KMS-11 (cell line): ENCODE results near the gene LCE1C.

Experiments used
- H2AFZ ChIP-seq: fragments of 200-600 bp; sonication (generic); 2 replicates; pipeline ENCODE4 v1.6.1; 2016; ENCODE audit warnings: antibody characterized with exemption, mixed run types, low read depth
- H3K27ac ChIP-seq: fragments of 200-600 bp; sonication (generic); 2 replicates; pipeline ENCODE4 v1.6.1; 2016; ENCODE audit warnings: mild to moderate bottlenecking, mixed run types
- H3K27me3 ChIP-seq: fragments of 200-600 bp; sonication (generic); 2 replicates; pipeline ENCODE4 v1.6.1; 2017; ENCODE audit warnings: mild to moderate bottlenecking, low read depth, mixed run types, moderate library complexity; ENCODE audit not compliant: insufficient read depth
- H3K36me3 ChIP-seq: fragments of 200-600 bp; sonication (generic); 2 replicates; pipeline ENCODE4 v1.6.1; 2017; ENCODE audit warnings: mild to moderate bottlenecking, mixed run types; ENCODE audit not compliant: insufficient read depth
- H3K4me1 ChIP-seq: fragments of 200-600 bp; sonication (generic); 2 replicates; pipeline ENCODE4 v1.6.1; 2016; ENCODE audit warnings: mild to moderate bottlenecking, low read depth, mixed run types; ENCODE audit not compliant: poor library complexity, severe bottlenecking
- H3K4me2 ChIP-seq: fragments of 200-600 bp; sonication (generic); 2 replicates; pipeline ENCODE4 v1.7.0; 2016; ENCODE audit warnings: mild to moderate bottlenecking, mixed run types
- H3K4me3 ChIP-seq: fragments of 200-600 bp; sonication (generic); IDR thresholded peaks from 2 replicates; pipeline ENCODE4 v1.6.1; 2017; ENCODE audit warnings: low read depth, low read length, mixed read lengths; ENCODE audit not compliant: insufficient read depth
- H3K79me2 ChIP-seq: fragments of 200-600 bp; sonication (generic); 2 replicates; pipeline ENCODE4 v1.6.1; 2016; ENCODE audit warnings: low read depth, mixed run types; ENCODE audit not compliant: insufficient read depth
- H3K9ac ChIP-seq: fragments of 200-600 bp; sonication (generic); 2 replicates; pipeline ENCODE4 v1.6.1; 2016; ENCODE audit warnings: mild to moderate bottlenecking, mixed run types
- H4K20me1 ChIP-seq: fragments of 200-600 bp; sonication (generic); 2 replicates; pipeline ENCODE4 v1.6.1; 2016; ENCODE audit warnings: mild to moderate bottlenecking, mixed run types; ENCODE audit not compliant: insufficient read depth
- CTCF ChIP-seq: fragments of 200-600 bp; sonication (generic); conservative IDR thresholded peaks from 2 replicates; pipeline ENCODE4 v1.6.1; 2017; ENCODE audit warnings: low read depth, mild to moderate bottlenecking, antibody characterized with exemption, low read length, moderate library complexity, mixed read lengths

LCE1C gene

GRCh38 chr1:152770411-152770810 is 36.0 kb downstream of the LCE1C start:
- Histone ChIP-seq H3K4me1 (no peaks in the 10 kb centered on the region), H3K79me2 (no peaks in the 10 kb centered on the region), H3K27me3 (no peaks in the 10 kb centered on the region), H3K4me3 (no peak overlapping the region), H2AFZ (no peak overlapping the region), H3K4me2 (no peak overlapping the region), H3K27ac (no peak overlapping the region), H3K36me3 (no peaks in the 10 kb centered on the region), H3K9ac (no peak overlapping the region), H4K20me1 (no peaks in the 10 kb centered on the region)
- no peak for TF ChIP-seq CTCF

GRCh38 chr1:152768847-152769533 is 37.5 kb downstream of the LCE1C start:
- no peak overlapping the region for H2AFZ ChIP-seq
- no peaks in the 10 kb centered on the region for H3K27me3 ChIP-seq
- H3K79me2 ChIP-seq, result no peaks in the 10 kb centered on the region
- no peak overlapping the region for H3K4me2 ChIP-seq
- no peak overlapping the region for H3K9ac ChIP-seq
- no peaks in the 10 kb centered on the region for H3K36me3 ChIP-seq
- H3K4me1 ChIP-seq, result no peaks in the 10 kb centered on the region
- no peak overlapping the region for H3K27ac ChIP-seq
- no peaks in the 10 kb centered on the region for H4K20me1 ChIP-seq
- no peak overlapping the region for H3K4me3 ChIP-seq
- TF ChIP-seq CTCF, result no peak

GRCh38 chr1:152761609-152762213 is 44.7 kb downstream of the LCE1C start:
- Histone ChIP-seq H3K36me3 (no peaks in the 10 kb centered on the region), H3K9ac (no peak overlapping the region), H3K4me2 (no peak overlapping the region), H2AFZ (no peak overlapping the region), H3K27ac (no peak overlapping the region), H3K27me3 (no peaks in the 10 kb centered on the region), H3K4me1 (no peaks in the 10 kb centered on the region), H4K20me1 (no peaks in the 10 kb centered on the region), H3K79me2 (no peaks in the 10 kb centered on the region), H3K4me3 (no peak overlapping the region)
- no peak for TF ChIP-seq CTCF

GRCh38 chr1:152760551-152761190 is 45.8 kb downstream of the LCE1C start:
- Histone ChIP-seq H3K4me1 (no peaks in the 10 kb centered on the region), H2AFZ (no peak overlapping the region), H3K9ac (no peak overlapping the region), H4K20me1 (no peaks in the 10 kb centered on the region), H3K4me3 (no peak overlapping the region), H3K27ac (no peak overlapping the region), H3K36me3 (no peaks in the 10 kb centered on the region), H3K4me2 (no peak overlapping the region), H3K27me3 (no peaks in the 10 kb centered on the region), H3K79me2 (no peaks in the 10 kb centered on the region)
- TF ChIP-seq CTCF, result no peak
